HepG2 (cell line): ENCODE measurements around the gene FAM120B. TPM values are rescaled to one million over a fixed set of nuclear protein-coding genes. Genes with fewer than 3 reads are reported as not detected.

Experiments
- ATAC-seq: fragments of 200-7000 bp; cut with Tn5 transposase; 3 replicates; pipeline ENCODE4 v1.9.1; 2020; ENCODE audit warnings: mild to moderate bottlenecking, moderate library complexity
- BruUV-seq: library from RNA; stranded (reverse); fragments of 400-500 nt; replicated peaks from 2 replicates; lab custom pipeline; 2021; lab: Mats Ljungman, UMichigan
- CTCF ChIA-PET: fragments of 300-600 bp; formaldehyde crosslinking; extraction: SDS; loops from one replicate; lab custom pipeline; 2021; ENCODE audit warnings: low total read pairs, inconsistent platforms, low intra/inter-chr PET ratio; lab: Yijun Ruan, JAX
- POLR2A ChIA-PET: fragments of 350-600 bp; sonication (Branson Sonifier 250); formaldehyde crosslinking; loops from one replicate; lab custom pipeline; 2020; ENCODE audit warnings: antibody characterized with exemption, inconsistent platforms; lab: Yijun Ruan, JAX
- DNase-seq: peaks from one replicate; pipeline ENCODE4 v3.0.0-alpha.2; 2015; ENCODE audit warnings: low spot score
- FAIRE-seq: peaks from 3 replicates; lab custom pipeline; 2011; peaks lifted over from hg19 to GRCh38; lab: Jason Lieb, UNC
- H2AFZ ChIP-seq: one replicate; pipeline ENCODE4 v1.6.1; 2011; ENCODE audit warnings: low read length, inconsistent platforms
- H3K27ac ChIP-seq: fragments of 300-600 bp; 3 replicates; pipeline ENCODE4 v1.8.0; 2011; ENCODE audit warnings: mixed run types, mild to moderate bottlenecking, mixed read lengths, low read length, inconsistent platforms; ENCODE audit not compliant: insufficient read depth; ENCODE audit errors: extremely low read length
- H3K27me3 ChIP-seq, 2 experiments: fragments of 200-600 bp in 1 of 2; 2 replicates in 1 of 2; 3 replicates in 1 of 2; pipeline versions ENCODE4 v1.6.0 to v1.8.0; 2011; ENCODE audit warnings: low read length in 2 of 2, mild to moderate bottlenecking in 2 of 2, moderate library complexity in 2 of 2, inconsistent platforms in 1 of 2; ENCODE audit not compliant: insufficient read depth in 2 of 2, control insufficient read depth in 1 of 2
- H3K36me3 ChIP-seq, 2 experiments: fragments of 200-600 bp in 1 of 2; replicated peaks in 1 of 2; 2 replicates in 1 of 2; 3 replicates in 1 of 2; pipeline versions ENCODE4 v1.5.1 to v1.8.0; 2011; ENCODE audit warnings: low read length in 2 of 2, inconsistent platforms in 1 of 2; ENCODE audit not compliant: insufficient read depth in 2 of 2, control insufficient read depth in 1 of 2
- H3K4me1 ChIP-seq: 2 replicates; pipeline ENCODE4 v1.5.1; 2012; ENCODE audit warnings: low read length, inconsistent platforms; ENCODE audit not compliant: insufficient read depth
- H3K4me2 ChIP-seq: 2 replicates; pipeline ENCODE4 v1.6.0; 2011; ENCODE audit warnings: low read depth, low read length, inconsistent platforms
- H3K4me3 ChIP-seq, 3 experiments: fragments of 200-600 bp in 1 of 3; sonication (generic), shearing (Covaris generic) in 1 of 3; replicated peaks in 1 of 3; 2 replicates each; pipeline ENCODE4 v1.5.1; 2011 to 2016; ENCODE audit warnings: low read length in 3 of 3, inconsistent platforms in 2 of 3, low read depth in 2 of 3, mild to moderate bottlenecking in 2 of 3, control low read depth in 1 of 3, mixed read lengths in 1 of 3; ENCODE audit not compliant: insufficient read depth in 1 of 3
- H3K79me2 ChIP-seq: one replicate; pipeline ENCODE4 v1.6.1; 2011; ENCODE audit warnings: low read length, inconsistent platforms; ENCODE audit not compliant: insufficient read depth
- H3K9ac ChIP-seq: 2 replicates; pipeline ENCODE4 v1.6.0; 2011; ENCODE audit warnings: mild to moderate bottlenecking, low read depth, low read length, inconsistent platforms; ENCODE audit not compliant: insufficient read depth
- H3K9me3 ChIP-seq: 2 replicates; pipeline ENCODE4 v1.5.1; 2012; ENCODE audit warnings: mild to moderate bottlenecking, low read length
- H4K20me1 ChIP-seq: 2 replicates; pipeline ENCODE4 v1.6.0; 2011; ENCODE audit warnings: inconsistent platforms, mild to moderate bottlenecking, low read length, moderate library complexity; ENCODE audit not compliant: insufficient read depth
- ARID5B ChIP-seq: IDR thresholded peaks from 2 replicates; pipeline ENCODE4 v1.4.0; 2020; ENCODE audit warnings: mild to moderate bottlenecking, missing genetic modification reagents
- CBX2 ChIP-seq, 2 experiments: fragments of 200-600 bp in 1 of 2; sonication (generic); formaldehyde crosslinking in 1 of 2; IDR thresholded peaks; 2 replicates each; pipeline versions ENCODE4 v1.7.0 to v1.8.1; 2018 to 2022; ENCODE audit warnings: low read depth in 2 of 2, low read length in 1 of 2, mild to moderate bottlenecking in 1 of 2, missing genetic modification reagents in 1 of 2
- GPN1 ChIP-seq: sonication (generic); formaldehyde crosslinking; IDR thresholded peaks from 2 replicates; pipeline ENCODE4 v1.5.1; 2020; ENCODE audit warnings: missing genetic modification reagents, borderline replicate concordance
- HMGA1 ChIP-seq: sonication (generic); formaldehyde crosslinking; conservative IDR thresholded peaks from 2 replicates; pipeline ENCODE4 v1.4.0; 2020; ENCODE audit warnings: missing genetic modification reagents
- HMGXB4 ChIP-seq, 2 experiments: sonication (generic) in 1 of 2; formaldehyde crosslinking in 1 of 2; IDR thresholded peaks; 2 replicates each; pipeline versions ENCODE4 v1.4.0 to v1.6.1; 2018 to 2020; ENCODE audit warnings: missing genetic modification reagents in 2 of 2, borderline replicate concordance in 1 of 2, low read depth in 1 of 2, mild to moderate bottlenecking in 1 of 2, missing biosample characterization in 1 of 2
- RARG ChIP-seq: sonication (generic); formaldehyde crosslinking; IDR thresholded peaks from 2 replicates; pipeline ENCODE4 v1.4.0; 2020; ENCODE audit warnings: low read depth, mild to moderate bottlenecking, missing genetic modification reagents
- RELA ChIP-seq: sonication (generic); formaldehyde crosslinking; IDR thresholded peaks from 2 replicates; pipeline ENCODE4 v1.4.0; 2020; ENCODE audit warnings: missing genetic modification reagents
- SIX4 ChIP-seq: sonication (generic); formaldehyde crosslinking; IDR thresholded peaks from 2 replicates; pipeline ENCODE4 v1.4.0; 2020; ENCODE audit warnings: missing genetic modification reagents
- TOE1 ChIP-seq: sonication (generic); formaldehyde crosslinking; IDR thresholded peaks from 2 replicates; pipeline ENCODE4 v1.4.0; 2020; ENCODE audit warnings: mild to moderate bottlenecking, missing genetic modification reagents
- ZBTB42 ChIP-seq: sonication (generic); formaldehyde crosslinking; IDR thresholded peaks from 2 replicates; pipeline ENCODE4 v1.5.0; 2020; ENCODE audit warnings: mild to moderate bottlenecking, missing genetic modification reagents
- ZFP90 ChIP-seq: sonication (generic); formaldehyde crosslinking; IDR thresholded peaks from 2 replicates; pipeline ENCODE4 v1.8.0; 2022; ENCODE audit warnings: missing genetic modification reagents, mild to moderate bottlenecking, inconsistent platforms, borderline replicate concordance
- ZNF761 ChIP-seq: sonication (generic); formaldehyde crosslinking; conservative IDR thresholded peaks from 2 replicates; pipeline ENCODE4 v1.4.0; 2020; ENCODE audit warnings: mild to moderate bottlenecking, missing genetic modification reagents
- ZZZ3 ChIP-seq: sonication (generic); formaldehyde crosslinking; IDR thresholded peaks from 2 replicates; pipeline ENCODE4 v1.4.0; 2020; ENCODE audit warnings: missing genetic modification reagents, mild to moderate bottlenecking, borderline replicate concordance
- WGBS: methylation state at CpG from one replicate; pipeline ENCODE4 v1.1.6; 2017; ENCODE audit warnings: low lambda C conversion rate; 5-methylcytosine and 5-hydroxymethylcytosine counted together
- in situ Hi-C: cut with HindIII; loops from 2 replicates; pipeline ENCODE4 v1.10.0; 2017; ENCODE audit warnings: low pct_unique_long_range_greater_than_20kb; ENCODE audit not compliant: extremely low pct_ligation_motif_present
- intact Hi-C: fragments of 100-400 bp; cut with micrococcal nuclease; formaldehyde crosslinking; loops from one replicate; pipeline ENCODE4 v1.10.0; 2022; ENCODE audit not compliant: unreplicated experiment
- polyA plus RNA-seq, 8 experiments: library from polyadenylated mRNA; depleted of rRNA in 3 of 8; stranded (reverse) in 7 of 8; unstranded in 1 of 8; fragments of >200 nt; fragmentation: Illumina TruSeq in 4 of 8; extraction: Trizol in 4 of 8; gene quantifications; 2 replicates each; pipeline versions ENCODE4 v1.2.1 to v1.2.3, GENCODE V29; 2011 to 2016; ENCODE audit warnings: low read depth in 4 of 8, missing spikeins in 1 of 8, mixed read lengths in 1 of 8; ENCODE audit not compliant: insufficient read depth in 1 of 8
- total RNA-seq, 5 experiments: library from RNA; depleted of rRNA; stranded (reverse); fragments of >200 nt; fragmentation: Illumina TruSeq; extraction: Trizol; gene quantifications; 2 replicates each; pipeline ENCODE4 v1.2.3, GENCODE V29; 2016; ENCODE audit warnings: low read depth in 1 of 5

Gene FAM120B
- total and polyA plus RNA-seq, 2 of the 13 experiments (the other 11 are each of a cell fraction or from before 2014, with no cell fraction given): 9.2 to 10.7 TPM

GRCh38 chr6:170417881-170418280 lies 111.3 kb downstream of the FAM120B start:
- no peaks in the 10 kb centered on the region for H3K79me2 ChIP-seq
- ChIA-PET CTCF (no interaction called here), POLR2A (no interaction called here)
- peaks cover 1 to 22% of the 10 kb centered on the region in 2 experiments; a peak in 3 of 5 replicates for H3K27me3 ChIP-seq
- FAIRE-seq: no peak
- no peaks in the 10 kb centered on the region for H3K9me3 ChIP-seq
- in situ Hi-C loops (no loop called here), intact Hi-C loops (no loop called here)
- no peak for DNase-seq
- H3K36me3 ChIP-seq: no peaks in the 10 kb centered on the region
- no peaks in the 10 kb centered on the region for H4K20me1 ChIP-seq
- no peak overlapping the region for H3K4me2 ChIP-seq
- H3K4me1 ChIP-seq: no peaks in the 10 kb centered on the region
- no TSS peak for BruUV-seq
- no peak for ATAC-seq
- H3K4me3 ChIP-seq: no peak overlapping the region
- TF ChIP-seq RARG (CRISPR knock-in tag) (no peak), ZZZ3 (CRISPR knock-in tag) (no peak)
- H3K27ac ChIP-seq: no peak overlapping the region
- H3K9ac ChIP-seq: no peak overlapping the region
- 75% methylated on average over 9 of the region's 9 CpGs for WGBS
- no peak overlapping the region for H2AFZ ChIP-seq

GRCh38 chr6:170420283-170420682 lies 113.7 kb downstream of the FAM120B start:
- intact Hi-C loops: loop anchor here (10.0 kb wide), 1 partner anchor 115 kb away; the partner anchor contains the start of gene FAM120B
- Histone ChIP-seq H3K36me3 (no peaks in the 10 kb centered on the region), H3K27ac (no peak overlapping the region), H3K9ac (no peak overlapping the region), H3K27me3 (peaks cover 1 to 28% of the 10 kb centered on the region in 2 experiments; a peak in 3 of 5 replicates), H3K4me3 (no peak overlapping the region), H3K4me2 (no peak overlapping the region), H4K20me1 (no peaks in the 10 kb centered on the region), H2AFZ (no peak overlapping the region), H3K79me2 (no peaks in the 10 kb centered on the region), H3K9me3 (no peaks in the 10 kb centered on the region), H3K4me1 (peaks cover 12% of the 10 kb centered on the region)
- FAIRE-seq: no peak
- in situ Hi-C loops: no loop called here
- no TSS peak for BruUV-seq
- no peak for ATAC-seq
- ChIA-PET CTCF (no interaction called here), POLR2A (no interaction called here)
- DNase-seq: no peak
- 8% methylated on average over 7 of the region's 7 CpGs for WGBS
- TF ChIP-seq HMGA1 (CRISPR knock-in tag) (no peak), ZBTB42 (CRISPR knock-in tag) (no peak), TOE1 (CRISPR knock-in tag) (no peak), RELA (no peak), HMGXB4 (CRISPR knock-in tag; IDR thresholded peaks at IDR 0.05; ENCODE audit: borderline replicate concordance in 1 of 2, low read depth in 1 of 2) (no peak), ZFP90 (CRISPR knock-in tag) (no peak), GPN1 (CRISPR knock-in tag) (no peak), ZNF761 (CRISPR knock-in tag) (no peak), CBX2 (IDR thresholded peaks at IDR 0.05; ENCODE audit: low read depth, low read length) (no peak), CBX2 (CRISPR knock-in tag; IDR thresholded peaks at IDR 0.05; ENCODE audit: low read depth) (no peak), ARID5B (CRISPR knock-in tag) (no peak), SIX4 (CRISPR knock-in tag) (no peak)
